PC-3 (cell line): Measurements from ENCODE around the gene DMAC2. TPM values are rescaled to one million over a fixed set of nuclear protein-coding genes. Genes with fewer than 3 reads are reported as not detected.

Source experiments
- ATAC-seq: fragments of 200-7000 bp; cut with Tn5 transposase; 2 replicates; pipeline ENCODE4 v1.9.1; 2020; ENCODE audit warnings: mild to moderate bottlenecking, moderate library complexity
- BruUV-seq: library from RNA; stranded (reverse); fragments of 400-500 nt; replicated peaks from 2 replicates; lab custom pipeline; 2021; lab: Mats Ljungman, UMichigan
- CTCF ChIA-PET: fragments of 300-600 bp; sonication (Branson Sonifier 250); formaldehyde crosslinking; loops from one replicate; lab custom pipeline; 2022; ENCODE audit warnings: antibody characterized with exemption; lab: Charles Lee
- POLR2A ChIA-PET: fragments of 300-600 bp; sonication (Branson Sonifier 250); formaldehyde crosslinking; loops from one replicate; lab custom pipeline; 2022; ENCODE audit warnings: antibody characterized with exemption; ENCODE audit not compliant: unreplicated experiment; lab: Charles Lee
- DNase-seq: peaks from one replicate; pipeline ENCODE4 v3.0.0-alpha.2; 2015
- H2AFZ ChIP-seq: fragments of 300-600 bp; sonication (generic); 2 replicates; pipeline ENCODE4 v1.6.0; 2016; ENCODE audit warnings: antibody characterized with exemption, low read length
- H3F3A ChIP-seq: fragments of 300-600 bp; sonication (generic); one replicate; pipeline ENCODE4 v1.6.0; 2017; ENCODE audit warnings: antibody characterized with exemption, low read length, control low read depth, mild to moderate bottlenecking; ENCODE audit not compliant: unreplicated experiment
- H3K27ac ChIP-seq: fragments of 300-600 bp; sonication (generic); 2 replicates; pipeline ENCODE4 v1.5.1; 2016; ENCODE audit warnings: mild to moderate bottlenecking, low read length
- H3K27me3 ChIP-seq: fragments of 300-600 bp; sonication (generic); 2 replicates; pipeline ENCODE4 v1.6.1; 2016; ENCODE audit warnings: low read length, mixed read lengths
- H3K36me3 ChIP-seq: fragments of 300-600 bp; sonication (generic); 2 replicates; pipeline ENCODE4 v1.6.1; 2016; ENCODE audit warnings: low read depth, mixed run types, low read length, mixed read lengths
- H3K4me1 ChIP-seq: fragments of 300-600 bp; sonication (generic); 2 replicates; pipeline ENCODE4 v1.5.1; 2016; ENCODE audit warnings: low read length; ENCODE audit not compliant: insufficient read depth
- H3K4me2 ChIP-seq: fragments of 300-600 bp; sonication (generic); 2 replicates; pipeline ENCODE4 v1.6.0; 2016; ENCODE audit warnings: low read length
- H3K4me3 ChIP-seq: fragments of 300-600 bp; sonication (generic); 2 replicates; pipeline ENCODE4 v1.5.1; 2016; ENCODE audit warnings: mild to moderate bottlenecking, low read length, mixed read lengths
- H3K79me2 ChIP-seq: fragments of 300-600 bp; sonication (generic); 2 replicates; pipeline ENCODE4 v1.6.1; 2017; ENCODE audit warnings: low read length, mixed read lengths
- H3K9ac ChIP-seq: fragments of 300-600 bp; sonication (generic); 2 replicates; pipeline ENCODE4 v1.6.0; 2016; ENCODE audit warnings: mild to moderate bottlenecking, low read length
- H3K9me2 ChIP-seq: fragments of 300-600 bp; sonication (generic); replicated peaks from 2 replicates; pipeline ENCODE4 v1.6.1; 2016; ENCODE audit warnings: mixed run types, low read length, mixed read lengths
- H3K9me3 ChIP-seq: fragments of 300-600 bp; sonication (generic); 2 replicates; pipeline ENCODE4 v1.6.1; 2016; ENCODE audit warnings: low read length, mixed read lengths
- H4K20me1 ChIP-seq: fragments of 300-600 bp; sonication (generic); 2 replicates; pipeline ENCODE4 v1.6.1; 2016; ENCODE audit warnings: low read length, mixed read lengths
- CTCF ChIP-seq: fragments of 300-600 bp; sonication (generic); conservative IDR thresholded peaks from 2 replicates; pipeline ENCODE4 v1.5.1; 2017; ENCODE audit warnings: antibody characterized with exemption, low read depth, mild to moderate bottlenecking, low read length
- EZH2 ChIP-seq: fragments of 300-600 bp; sonication (generic); IDR thresholded peaks from one replicate; pipeline ENCODE4 v1.6.1; 2017; ENCODE audit warnings: antibody characterized with exemption, mild to moderate bottlenecking, low read length; ENCODE audit not compliant: unreplicated experiment
- EZH2phosphoT487 ChIP-seq: fragments of 300-600 bp; sonication (generic); IDR thresholded peaks from 2 replicates; pipeline ENCODE4 v1.6.1; 2018; ENCODE audit warnings: mild to moderate bottlenecking, antibody characterized with exemption, low read length, borderline replicate concordance
- intact Hi-C: fragments of 100-400 bp; cut with micrococcal nuclease; formaldehyde crosslinking; loops from 2 replicates; pipeline ENCODE4 v1.9.0; 2023
- total RNA-seq: library from RNA; depleted of rRNA; stranded (reverse); fragments of >200 nt; gene quantifications from 2 replicates; pipeline ENCODE4 v1.2.3, GENCODE V29; 2014

Gene DMAC2
- total RNA-seq, 1 experiment from 2014 or later = 36.8 TPM

DNA sequence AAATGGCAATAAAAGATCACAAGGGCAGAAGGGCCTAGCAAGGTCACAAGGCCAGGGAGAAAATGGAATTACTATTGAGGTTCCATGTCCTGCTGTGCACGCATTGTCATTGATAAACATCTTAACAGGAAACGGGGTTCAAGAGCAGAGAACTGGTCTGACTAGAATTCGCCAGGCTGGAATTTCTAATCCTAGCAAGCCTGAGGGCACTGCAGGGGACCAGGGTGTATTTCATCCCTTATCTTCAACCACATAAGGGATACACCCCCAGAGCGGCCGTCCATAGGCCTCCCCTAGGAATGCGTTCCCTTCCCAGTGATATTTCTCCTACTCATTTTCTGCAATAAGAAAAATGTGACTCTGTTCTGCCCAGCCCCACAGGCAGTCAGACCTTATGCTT, 22.8 kb upstream of the DMAC2 start:
- Histone ChIP-seq H3K36me3 (no peaks in the 10 kb centered on the region), H3K4me3 (no peak overlapping the region), H3K9me3 (no peaks in the 10 kb centered on the region), H3K27me3 (peaks cover 73% of the 10 kb centered on the region), H2AFZ (no peak overlapping the region), H3K27ac (no peak overlapping the region), H3K4me1 (no peaks in the 10 kb centered on the region), H3F3A (no peaks in the 10 kb centered on the region), H3K9ac (no peak overlapping the region), H4K20me1 (no peaks in the 10 kb centered on the region), H3K9me2 (no peaks in the 10 kb centered on the region), H3K79me2 (no peaks in the 10 kb centered on the region), H3K4me2 (no peak overlapping the region)
- CTCF ChIA-PET = no interaction called here
- no TSS peak for BruUV-seq
- intact Hi-C loops = no loop called here
- no peak for TF ChIP-seq CTCF
- no peak for TF ChIP-seq EZH2
- no peak for TF ChIP-seq EZH2phosphoT487
- DNase-seq (no peak), ATAC-seq (no peak)
- POLR2A ChIA-PET = no interaction called here

DNA sequence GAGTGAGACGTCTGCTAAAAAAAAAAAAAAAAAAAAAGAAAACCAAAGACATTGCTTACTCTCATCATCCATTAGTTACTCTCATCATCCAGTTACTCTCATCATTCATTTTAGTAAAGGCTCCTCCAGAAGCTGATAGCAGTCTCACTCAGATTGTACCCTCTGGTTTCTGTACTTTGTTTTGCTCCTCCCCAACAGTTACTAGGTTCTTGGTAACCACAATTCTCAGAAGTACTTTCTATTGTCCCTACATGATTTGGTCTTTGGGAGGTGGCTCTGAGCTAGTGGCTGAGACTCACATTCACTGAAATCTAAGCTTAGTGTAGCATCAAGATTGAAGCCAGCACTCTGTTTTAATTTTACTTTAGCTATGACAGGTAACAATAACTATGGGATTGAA, 17.5 kb upstream of the DMAC2 start:
- H3K9me3 ChIP-seq = no peaks in the 10 kb centered on the region
- CTCF ChIA-PET = no interaction called here
- peaks cover 40% of the 10 kb centered on the region for H3K27me3 ChIP-seq
- no peak overlapping the region for H3K4me2 ChIP-seq
- no TSS peak for BruUV-seq
- H3K36me3 ChIP-seq = no peaks in the 10 kb centered on the region
- H3K9me2 ChIP-seq = no peaks in the 10 kb centered on the region
- ATAC-seq (no peak), DNase-seq (no peak)
- H3K27ac ChIP-seq = no peak overlapping the region
- H3K4me1 ChIP-seq = no peaks in the 10 kb centered on the region
- H4K20me1 ChIP-seq = no peaks in the 10 kb centered on the region
- H3F3A ChIP-seq = no peaks in the 10 kb centered on the region
- no peak overlapping the region for H3K4me3 ChIP-seq
- intact Hi-C loops = no loop called here
- TF ChIP-seq CTCF (no peak), EZH2 (no peak), EZH2phosphoT487 (no peak)
- H3K79me2 ChIP-seq = no peaks in the 10 kb centered on the region
- H3K9ac ChIP-seq = no peak overlapping the region
- no peak overlapping the region for H2AFZ ChIP-seq
- POLR2A ChIA-PET = no interaction called here

DNA sequence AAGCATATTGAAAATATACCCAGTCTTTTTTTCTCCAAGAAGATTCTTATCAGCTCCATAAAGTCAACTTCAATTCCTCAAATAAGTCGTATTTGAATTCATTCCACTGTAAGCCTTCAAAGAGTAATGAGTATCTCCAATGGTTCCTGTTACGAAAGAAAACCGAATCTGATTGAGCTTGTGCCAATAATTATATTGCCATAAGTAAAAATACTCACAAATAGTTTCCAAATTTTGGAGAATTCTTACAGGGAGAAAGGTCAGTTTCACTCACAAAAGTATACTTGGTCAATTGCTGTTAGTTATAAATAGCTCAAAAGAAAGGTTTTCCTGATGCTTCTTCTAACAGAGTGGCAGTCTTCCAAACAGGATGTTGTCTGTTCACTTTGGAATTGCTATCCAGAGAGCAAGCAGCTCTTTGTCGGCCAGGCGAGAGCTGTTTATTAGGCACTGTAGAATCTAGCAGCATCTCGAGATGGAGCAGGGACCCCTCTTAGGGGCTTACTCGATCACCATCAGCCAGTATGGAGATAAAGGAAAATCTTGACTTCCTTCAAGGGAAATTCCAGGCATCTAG, 16.7 kb upstream of the DMAC2 start:
- intact Hi-C loops = no loop called here
- Histone ChIP-seq H3K27me3 (peaks cover 35% of the 10 kb centered on the region), H3K4me3 (no peak overlapping the region), H2AFZ (no peak overlapping the region), H4K20me1 (no peaks in the 10 kb centered on the region), H3K9me2 (no peaks in the 10 kb centered on the region), H3K27ac (no peak overlapping the region), H3K4me1 (no peaks in the 10 kb centered on the region), H3F3A (no peaks in the 10 kb centered on the region), H3K79me2 (no peaks in the 10 kb centered on the region), H3K9ac (no peak overlapping the region), H3K4me2 (no peak overlapping the region), H3K9me3 (no peaks in the 10 kb centered on the region), H3K36me3 (no peaks in the 10 kb centered on the region)
- DNase-seq = no peak
- CTCF ChIA-PET = no interaction called here
- no peak for TF ChIP-seq CTCF
- no peak for TF ChIP-seq EZH2
- TF ChIP-seq EZH2phosphoT487 = no peak
- POLR2A ChIA-PET = interaction anchor here (0.6 kb wide), 1 partner anchor 243 kb away, joined by 9 read pairs; no protein-coding TSS in a partner anchor
- no peak for ATAC-seq
- BruUV-seq = no TSS peak
